Stimulated activated CD8-positive, alpha-beta memory T cell treated with anti-CD3 and anti-CD28 coated beads, Interleukin-12 subunit alpha, Interleukin-12 subunit beta, amount 100 ng/mL, for 24 hours (primary cell): Measurements from ENCODE around the gene PDAP1.
"Not testable (repeated sequence)": the region's sequence is repeated elsewhere in the genome, so short reads cannot be mapped to it uniquely, and the experiment has no call there.

ENCODE experiments used
- DNase-seq: peaks from one replicate; pipeline ENCODE4 v3.0.0-alpha.2; 2020; ENCODE audit errors: extremely low read depth

The PDAP1 gene

DNA sequence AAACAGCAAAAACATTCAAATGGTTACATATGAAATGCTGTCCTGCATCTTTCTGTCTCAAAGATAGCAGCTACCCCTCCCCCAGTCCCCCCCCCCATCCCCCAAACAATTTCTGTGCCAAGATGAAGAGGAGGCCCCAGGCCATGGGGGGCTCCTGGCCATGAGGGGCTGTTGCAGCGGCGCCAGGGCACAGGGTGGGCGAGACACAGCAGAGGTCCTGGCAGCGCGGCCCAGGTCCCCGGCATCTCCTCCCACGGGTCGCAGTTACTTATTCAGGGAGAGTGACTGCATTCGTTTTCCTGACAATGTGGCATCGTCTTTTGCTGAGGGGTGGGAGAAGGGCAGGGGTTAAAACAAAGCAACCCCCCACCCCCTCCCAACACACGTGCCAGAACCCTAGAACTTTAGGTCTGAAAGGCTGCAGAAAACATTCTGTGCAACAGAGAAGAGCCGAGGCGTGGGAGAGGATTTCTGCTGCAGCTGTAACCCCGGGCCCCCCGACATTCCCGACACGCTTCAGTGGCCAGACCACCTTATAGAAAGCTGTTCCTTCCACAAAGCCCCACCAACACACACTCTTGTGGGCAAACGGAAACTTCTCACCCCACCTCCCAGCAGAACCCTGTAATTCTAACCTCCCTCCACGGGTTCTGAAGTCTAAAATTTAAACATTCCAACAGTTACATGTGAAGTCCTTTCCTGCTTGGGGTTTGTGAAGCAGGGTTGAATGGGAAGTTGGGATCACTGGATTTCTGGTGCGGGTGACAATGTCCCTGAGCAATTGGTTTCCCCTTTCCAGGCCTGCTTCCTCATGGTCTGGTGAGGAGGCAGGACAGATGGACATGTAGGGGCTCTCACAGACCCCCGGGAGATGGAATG is 11.7 kb downstream of the PDAP1 start:
- DNase-seq = no peak

GRCh38 chr7:99395616-99396327 is 12.6 kb downstream of the PDAP1 start:
- no peak for DNase-seq

DNA sequence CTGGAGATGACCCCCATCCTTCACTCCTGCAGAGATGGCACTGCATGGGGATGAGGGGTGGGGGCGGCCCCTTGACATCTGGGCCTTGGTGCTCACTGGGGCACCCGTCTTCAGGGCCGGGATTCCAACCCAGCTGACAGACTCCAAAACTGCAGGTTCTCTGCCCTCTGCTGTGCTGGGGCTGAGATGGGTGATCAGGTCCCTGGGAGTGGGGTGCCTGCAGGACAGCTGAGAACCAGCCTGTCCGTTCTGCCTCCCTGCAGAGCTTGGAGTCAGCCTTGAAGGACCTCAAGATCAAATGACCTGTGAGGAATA is 14.3 kb downstream of the PDAP1 start:
- no peak for DNase-seq

DNA sequence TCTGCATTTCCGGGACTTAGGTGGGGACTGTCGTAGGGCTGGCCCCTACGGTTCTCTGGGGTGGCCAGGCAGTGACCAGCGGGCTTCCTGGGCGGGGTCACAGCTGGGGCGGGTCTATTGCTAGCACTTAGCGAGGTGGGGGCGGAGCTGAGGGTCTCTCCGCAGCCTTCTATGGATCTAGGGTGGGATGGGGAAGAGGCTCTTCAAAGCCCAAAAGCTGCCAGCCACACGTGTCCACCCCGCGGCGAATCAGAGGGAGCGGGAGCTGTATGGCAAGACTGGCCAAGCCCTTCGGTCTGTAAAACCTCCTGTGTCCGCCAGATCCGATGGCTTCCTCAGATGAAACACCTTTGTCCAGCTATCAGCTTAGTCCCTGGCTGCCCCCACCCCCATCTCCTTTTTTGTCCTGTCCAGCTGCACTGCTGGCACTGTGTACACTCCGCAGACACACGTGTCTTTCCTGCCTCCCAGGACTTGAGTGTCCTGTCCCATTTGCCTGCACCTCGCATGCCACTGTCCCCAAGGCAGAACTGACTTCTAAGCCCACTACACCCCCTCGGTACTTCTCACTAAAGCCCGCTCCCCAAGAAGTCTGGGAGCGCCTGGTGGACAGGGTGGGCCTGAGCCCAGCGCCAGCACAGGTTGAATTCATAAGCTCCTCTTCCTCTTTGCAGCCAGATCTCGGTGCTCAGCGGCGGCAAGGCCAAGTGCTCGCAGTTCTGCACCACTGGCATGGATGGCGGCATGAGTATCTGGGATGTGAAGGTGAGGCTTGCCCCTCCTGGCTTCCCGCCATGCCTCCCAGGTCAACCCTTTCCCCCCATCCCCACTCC is 14.8 kb downstream of the PDAP1 start:
- DNase-seq = no peak

- no peak for DNase-seq
Observed at GRCh38 chr7:99392659-99393354, 15.6 kb downstream of the PDAP1 start.

GRCh38 chr7:99392046-99392445 is 16.4 kb downstream of the PDAP1 start:
- DNase-seq = no peak

DNA sequence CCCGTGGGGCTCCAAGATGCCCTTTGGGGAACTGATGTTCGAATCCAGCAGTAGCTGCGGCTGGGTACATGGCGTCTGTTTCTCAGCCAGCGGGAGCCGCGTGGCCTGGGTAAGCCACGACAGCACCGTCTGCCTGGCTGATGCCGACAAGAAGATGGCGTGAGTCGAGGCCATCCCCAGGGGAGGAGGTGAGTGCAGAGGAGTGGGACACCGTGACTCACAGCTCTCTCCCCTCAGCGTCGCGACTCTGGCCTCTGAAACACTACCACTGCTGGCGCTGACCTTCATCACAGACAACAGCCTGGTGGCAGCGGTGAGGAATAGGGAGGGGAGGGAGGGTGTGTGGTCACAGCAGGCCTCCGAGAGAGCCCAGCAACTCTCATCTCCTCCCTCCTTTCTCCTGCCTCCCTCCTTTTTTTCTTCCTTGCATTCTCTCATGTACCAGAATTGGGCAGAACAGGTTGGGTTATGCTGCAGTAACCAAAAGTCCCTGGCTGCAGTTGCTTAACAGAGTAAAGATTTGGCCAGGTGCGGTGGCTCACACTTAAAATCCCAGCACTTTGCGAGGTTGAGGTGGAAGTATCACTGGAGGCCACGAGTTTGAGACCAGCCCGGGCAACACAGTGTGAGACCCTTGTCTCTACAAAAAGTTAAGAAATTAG is 17.3 kb downstream of the PDAP1 start:
- no peak for DNase-seq

DNA sequence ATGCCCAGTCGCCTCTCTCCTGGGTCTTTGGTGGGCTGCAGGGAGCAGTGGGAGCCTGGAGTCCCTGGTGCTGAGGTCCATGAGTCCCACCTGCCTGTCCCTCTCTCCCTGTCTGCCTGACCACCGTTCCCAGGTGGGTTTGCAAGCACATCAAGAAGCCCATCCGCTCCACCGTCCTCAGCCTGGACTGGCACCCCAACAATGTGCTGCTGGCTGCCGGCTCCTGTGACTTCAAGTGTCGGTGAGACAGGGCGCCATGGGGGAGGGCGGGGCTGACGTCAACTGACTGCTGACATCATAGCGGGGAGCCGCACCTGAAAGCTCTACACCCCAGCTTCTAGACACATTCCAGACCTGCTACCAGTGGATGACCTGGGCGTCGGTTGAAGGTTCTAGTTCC is 18.6 kb downstream of the PDAP1 start:
- DNase-seq = no peak

GRCh38 chr7:99387912-99388311 is 20.5 kb downstream of the PDAP1 start:
- DNase-seq = no peak

DNA sequence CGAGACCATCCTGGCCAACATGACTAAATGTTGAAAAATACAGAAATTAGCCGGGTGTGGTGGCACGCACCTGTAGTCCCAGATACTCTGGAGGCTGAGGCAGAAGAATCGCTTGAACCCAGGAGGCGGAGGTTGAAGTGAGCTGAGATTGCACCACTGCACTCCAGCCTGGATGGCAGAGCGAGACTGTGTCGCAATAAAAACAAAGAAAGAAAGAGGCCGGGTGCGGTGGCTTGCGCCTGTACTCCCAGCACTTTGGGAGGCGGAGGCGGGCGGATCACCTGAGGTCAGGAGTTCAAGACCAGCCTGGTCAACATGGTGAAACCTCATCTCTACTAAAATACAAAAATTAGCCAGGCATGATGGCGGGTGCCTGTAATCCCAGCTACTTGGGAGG is 21.2 kb downstream of the PDAP1 start:
- not testable (repeated sequence) for DNase-seq

GRCh38 chr7:99386584-99387238 is 21.7 kb downstream of the PDAP1 start:
- no peak for DNase-seq

DNA sequence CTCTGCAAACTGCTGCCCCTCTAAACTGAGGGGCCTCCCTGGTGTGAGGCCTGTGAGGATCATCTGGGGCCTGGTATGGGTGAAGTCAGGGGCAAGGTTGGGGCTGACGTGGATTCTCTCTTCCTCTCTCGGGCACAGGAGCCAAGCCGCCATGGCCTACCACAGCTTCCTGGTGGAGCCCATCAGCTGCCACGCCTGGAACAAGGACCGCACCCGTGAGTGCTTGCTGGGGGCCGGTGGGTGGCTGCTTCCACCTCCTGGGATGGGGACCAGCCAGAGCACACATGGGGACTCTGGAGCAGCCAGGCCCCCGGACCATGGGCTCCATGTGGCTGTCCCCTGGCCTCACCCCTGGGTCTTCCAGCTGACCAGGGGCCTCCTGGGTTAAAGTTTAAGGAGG is 22.8 kb downstream of the PDAP1 start:
- DNase-seq = no peak

DNA sequence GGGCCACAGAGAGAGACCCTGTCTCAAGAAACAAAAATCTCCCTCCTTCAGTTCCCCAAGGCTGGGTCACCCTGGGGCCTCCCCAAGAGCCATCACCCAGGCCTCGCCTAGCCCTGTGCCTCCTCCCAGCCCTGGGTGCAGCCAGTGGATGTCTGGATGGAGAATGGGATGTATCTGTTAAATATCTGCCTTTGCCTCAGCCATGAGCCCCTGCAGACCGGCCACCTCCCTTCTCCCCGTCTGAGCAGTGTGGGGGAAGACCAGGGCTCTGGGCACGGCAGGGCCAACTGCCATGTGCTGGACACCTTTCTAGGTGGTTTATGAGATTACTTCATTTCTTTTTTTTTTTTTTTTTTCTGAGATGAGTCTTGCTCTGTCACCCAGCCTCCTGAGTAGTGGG is 23.9 kb downstream of the PDAP1 start:
- no peak for DNase-seq

DNA sequence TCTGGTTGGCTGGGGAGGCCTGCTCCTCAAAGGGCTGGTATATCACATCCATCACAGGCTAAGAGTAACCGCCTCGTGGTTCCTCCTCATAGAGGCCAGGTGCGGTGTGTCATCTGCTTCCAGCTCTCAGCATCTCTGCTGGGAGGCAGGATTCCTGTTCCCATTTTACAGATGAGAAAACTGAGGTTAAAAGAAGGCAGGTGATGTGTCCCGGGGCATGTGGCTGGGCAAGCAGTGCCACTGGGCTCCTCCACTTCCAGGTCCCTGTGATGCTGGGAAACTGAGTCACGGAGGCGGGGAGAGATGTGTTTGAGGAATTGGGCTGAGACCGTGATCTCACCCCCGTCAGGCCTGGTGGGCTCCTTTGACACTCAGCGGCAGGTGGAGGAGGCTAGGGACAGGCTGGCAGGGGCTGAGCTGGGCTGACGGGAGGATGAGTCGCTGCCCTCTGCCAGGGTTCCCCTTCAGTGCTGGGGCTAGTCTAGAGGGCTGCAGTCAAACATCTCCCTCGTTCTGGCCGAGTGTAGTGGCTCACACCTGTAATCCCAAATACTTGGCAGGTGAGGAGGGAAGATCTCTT is 24.5 kb downstream of the PDAP1 start:
- DNase-seq = no peak

DNA sequence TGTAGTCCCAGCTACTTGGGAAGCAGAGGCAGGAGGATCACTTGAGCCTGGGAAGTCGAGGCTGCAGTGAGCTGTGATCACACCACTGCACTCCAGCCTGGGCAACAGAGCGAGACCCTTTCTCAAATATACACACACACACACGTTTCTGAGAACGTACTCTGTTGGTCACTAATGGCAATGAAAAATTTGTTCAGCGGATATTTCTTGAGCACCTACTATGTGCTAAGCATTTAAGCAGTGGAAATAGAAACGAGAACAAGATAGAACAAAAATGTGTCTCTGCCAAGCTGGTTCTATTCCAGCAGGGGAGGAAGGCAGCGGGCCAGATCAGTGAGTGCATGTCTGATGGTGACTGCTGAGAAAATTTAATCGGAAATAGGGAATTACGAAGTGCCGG is 25.2 kb downstream of the PDAP1 start:
- DNase-seq = no peak

DNA sequence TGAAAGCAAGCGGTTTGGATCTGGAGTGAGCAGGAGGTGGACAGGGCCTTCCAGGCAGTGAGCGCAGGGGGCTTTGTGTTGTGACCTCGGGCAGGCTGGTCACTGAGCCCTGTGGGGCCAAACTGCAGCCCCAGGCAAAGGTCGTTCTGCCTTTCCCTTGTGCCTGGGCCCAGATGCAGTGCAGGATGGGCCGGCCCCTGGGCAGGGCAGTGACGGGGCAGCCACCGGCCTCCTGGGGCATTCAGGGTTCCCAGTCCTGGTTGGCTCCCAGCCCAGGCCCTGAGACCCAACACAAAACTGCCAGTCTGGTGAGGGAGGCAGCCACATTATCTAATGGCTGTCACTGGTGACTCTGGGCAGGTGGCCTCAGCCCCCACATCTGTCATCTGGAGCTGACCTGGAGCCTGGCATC is 26.7 kb downstream of the PDAP1 start:
- DNase-seq = no peak

DNA sequence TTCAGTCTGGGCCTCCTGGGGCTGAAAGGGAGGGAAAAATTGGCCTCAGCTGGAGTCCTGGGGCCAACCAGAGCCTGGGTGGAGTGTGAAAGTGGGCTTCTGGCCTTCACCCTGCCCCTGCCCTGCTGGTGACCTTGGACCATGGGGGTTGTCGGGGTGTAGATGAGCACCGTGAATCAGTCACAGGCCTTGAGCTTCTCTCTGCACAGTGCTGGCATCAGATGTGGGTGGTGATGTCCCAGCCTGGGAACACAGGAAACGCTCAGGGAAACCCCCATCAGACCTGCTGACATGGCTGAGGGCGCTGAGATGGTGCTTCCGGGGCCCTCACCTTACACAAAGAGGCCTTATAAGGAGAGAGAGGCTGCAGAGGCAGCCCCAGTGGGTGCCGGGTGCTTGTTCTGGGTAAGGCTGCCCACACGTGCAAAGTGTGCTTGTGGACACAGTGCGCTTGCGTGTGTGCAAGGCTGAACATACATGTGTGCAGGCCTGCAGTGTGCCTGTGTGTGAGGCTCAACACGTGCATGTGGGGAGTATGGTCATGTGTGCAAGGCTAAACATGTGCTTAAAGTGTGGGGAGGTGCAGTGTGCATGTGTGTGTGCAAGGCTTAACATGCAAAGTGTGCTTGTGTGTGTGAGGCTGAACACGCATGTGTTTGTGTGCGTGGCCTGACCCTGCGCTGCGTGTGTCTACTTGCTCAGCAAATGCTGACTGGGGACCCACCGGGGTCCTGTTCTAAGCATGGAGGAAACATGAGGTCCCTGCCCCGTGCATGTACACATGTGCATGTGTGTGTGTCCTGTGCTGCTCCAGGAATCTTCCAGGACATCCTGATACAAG is 27.4 kb downstream of the PDAP1 start:
- peak; percentile 70 for DNase-seq

GRCh38 chr7:99380032-99380822 is 28.2 kb downstream of the PDAP1 start:
- DNase-seq = no peak

GRCh38 chr7:99379693-99380031 is 28.7 kb downstream of the PDAP1 start:
- not testable (repeated sequence) for DNase-seq
